GM12878 (cell line): ENCODE data around the gene RPS3A. TPM values are rescaled to one million over a fixed set of nuclear protein-coding genes. Genes with fewer than 3 reads are reported as not detected.

Experiments used
- ATF7 ChIP-seq: fragments of 450-650 bp; IDR thresholded peaks from 2 replicates; pipeline ENCODE4 v1.6.1; 2016; ENCODE audit warnings: low read depth, mild to moderate bottlenecking
- MTA2 ChIP-seq: fragments of 450-650 bp; IDR thresholded peaks from 2 replicates; pipeline ENCODE4 v1.6.1; 2016; ENCODE audit warnings: low read depth, mild to moderate bottlenecking, moderate library complexity
- NR2C1 ChIP-seq: fragments of 450-650 bp; IDR thresholded peaks from 2 replicates; pipeline ENCODE4 v1.6.1; 2017; ENCODE audit warnings: antibody characterized with exemption, mild to moderate bottlenecking, moderate library complexity
- NR2F1 ChIP-seq: fragments of 450-650 bp; conservative IDR thresholded peaks from 2 replicates; pipeline ENCODE4 v1.6.1; 2017; ENCODE audit warnings: mild to moderate bottlenecking
- RAD21 ChIP-seq: IDR thresholded peaks from 2 replicates; pipeline ENCODE4 v1.6.1; 2011; ENCODE audit warnings: mild to moderate bottlenecking, low read depth, low read length, moderate library complexity; ENCODE audit not compliant: insufficient read depth
- RFX5 ChIP-seq: IDR thresholded peaks from 2 replicates; pipeline ENCODE4 v1.6.1; 2011; ENCODE audit warnings: low read depth, low read length, improper control_type of control experiment
- RUNX3 ChIP-seq: IDR thresholded peaks from 2 replicates; pipeline ENCODE4 v1.6.1; 2012; ENCODE audit warnings: low read length, inconsistent platforms
- SMC3 ChIP-seq: IDR thresholded peaks from 2 replicates; pipeline ENCODE4 v1.6.1; 2011; ENCODE audit warnings: low read length, improper control_type of control experiment, borderline replicate concordance
- SP1 ChIP-seq: IDR thresholded peaks from one replicate; pipeline ENCODE4 v1.6.1; 2011; ENCODE audit warnings: low read depth, low read length
- SREBF1 ChIP-seq: IDR thresholded peaks from 2 replicates; pipeline ENCODE4 v1.6.1; 2012; ENCODE audit warnings: mild to moderate bottlenecking, low read length
- STAT3 ChIP-seq: IDR thresholded peaks from 2 replicates; pipeline ENCODE4 v1.6.1; 2011; ENCODE audit warnings: low read depth, low read length, improper control_type of control experiment
- ZNF24 ChIP-seq: fragments of 450-650 bp; IDR thresholded peaks from 2 replicates; pipeline ENCODE4 v1.6.1; 2017; ENCODE audit warnings: antibody characterized with exemption, mild to moderate bottlenecking
- polyA plus RNA-seq, 11 experiments: library from polyadenylated mRNA; depleted of rRNA in 4 of 11; unstranded in 6 of 11; stranded (reverse) in 5 of 11; fragments of >200 nt; fragmentation: Nextera tagmentation in 4 of 11; fragmentation: Illumina TruSeq in 1 of 11; extraction: Ambion mirVana in 4 of 11; extraction: Trizol in 1 of 11; gene quantifications; 1 replicate in 1 of 11; 2 replicates in 10 of 11; pipeline versions ENCODE4 v1.2.1 to v1.2.3, GENCODE V29; 2011 to 2016; ENCODE audit warnings: inconsistent platforms in 2 of 11, missing spikeins in 2 of 11, low read depth in 1 of 11
- total RNA-seq, 4 experiments: library from RNA; depleted of rRNA in 3 of 4; stranded (reverse); fragments of >200 nt in 3 of 4; fragmentation: Illumina TruSeq in 1 of 4; extraction: Trizol in 1 of 4; gene quantifications; 2 replicates each; pipeline versions ENCODE4 v1.2.1 to v1.2.3, GENCODE V29; 2013 to 2021
- TF ChIP-seq, protein P1 (sequence below): IDR thresholded peaks from 2 replicates; pipeline ENCODE4 v1.6.1; 2011; ENCODE audit warnings: low read depth, low read length, improper control_type of control experiment, borderline replicate concordance
- TF ChIP-seq, protein P2 (sequence below): fragments of 450-650 bp; IDR thresholded peaks from 2 replicates; pipeline ENCODE4 v1.6.1; 2017; ENCODE audit warnings: borderline replicate concordance

RPS3A gene
- total and polyA plus RNA-seq, 10 of the 15 experiments (the other 5 are each of a cell fraction or from before 2014, with no cell fraction given): 1,754 to 5,827 (median 3,527) TPM

DNA sequence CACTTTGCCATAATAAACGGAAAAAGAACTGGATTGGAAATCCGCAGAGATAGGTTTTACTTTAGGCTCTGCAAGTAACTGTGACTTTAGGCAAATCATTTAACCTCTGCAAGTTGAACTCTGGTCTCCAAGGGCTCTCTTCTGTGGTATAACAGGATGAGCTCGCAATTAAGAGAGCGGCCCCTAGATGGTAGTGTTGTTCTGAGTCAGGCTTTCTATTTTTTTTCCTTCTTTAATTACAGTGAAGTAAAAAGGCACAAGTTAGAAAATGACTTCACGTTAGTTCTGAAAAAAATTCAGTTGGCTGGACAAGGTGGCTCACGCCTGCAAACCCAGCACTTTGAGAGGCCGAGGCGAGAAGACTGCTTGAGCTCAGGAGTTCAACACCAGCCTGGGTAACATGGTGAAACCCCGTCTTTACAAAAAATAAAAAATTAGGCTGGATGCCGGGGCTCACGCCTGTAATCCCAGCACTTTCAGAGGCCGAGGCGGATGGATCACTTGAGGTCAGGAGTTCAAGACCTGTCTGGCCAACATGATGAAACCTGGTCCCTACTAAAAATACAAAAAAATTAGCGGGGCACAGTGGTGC is 18.0 kb downstream of the RPS3A start (continued):
- TF ChIP-seq SMC3 (peak; percentile 34; the same call in 1 of the 2 replicates), SP1 (no peak), MTA2 (peak; percentile 27; the same call in 1 of the 2 replicates), NR2C1 (no peak; the same call in 1 of the 2 replicates), STAT3 (no peak), NR2F1 (peak; percentile 84), RUNX3 (peak; percentile 25; the same call in 1 of the 2 replicates), RFX5 (no peak), ZNF24 (no peak), ATF7 (0 out of 2 replicates have a peak, but pooled peaks have one; percentile 31), RAD21 (peak; percentile 76), SREBF1 (no peak)
- TF ChIP-seq, protein P1, sequence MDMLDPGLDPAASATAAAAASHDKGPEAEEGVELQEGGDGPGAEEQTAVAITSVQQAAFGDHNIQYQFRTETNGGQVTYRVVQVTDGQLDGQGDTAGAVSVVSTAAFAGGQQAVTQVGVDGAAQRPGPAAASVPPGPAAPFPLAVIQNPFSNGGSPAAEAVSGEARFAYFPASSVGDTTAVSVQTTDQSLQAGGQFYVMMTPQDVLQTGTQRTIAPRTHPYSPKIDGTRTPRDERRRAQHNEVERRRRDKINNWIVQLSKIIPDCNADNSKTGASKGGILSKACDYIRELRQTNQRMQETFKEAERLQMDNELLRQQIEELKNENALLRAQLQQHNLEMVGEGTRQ: no peak
- TF ChIP-seq, protein P2, sequence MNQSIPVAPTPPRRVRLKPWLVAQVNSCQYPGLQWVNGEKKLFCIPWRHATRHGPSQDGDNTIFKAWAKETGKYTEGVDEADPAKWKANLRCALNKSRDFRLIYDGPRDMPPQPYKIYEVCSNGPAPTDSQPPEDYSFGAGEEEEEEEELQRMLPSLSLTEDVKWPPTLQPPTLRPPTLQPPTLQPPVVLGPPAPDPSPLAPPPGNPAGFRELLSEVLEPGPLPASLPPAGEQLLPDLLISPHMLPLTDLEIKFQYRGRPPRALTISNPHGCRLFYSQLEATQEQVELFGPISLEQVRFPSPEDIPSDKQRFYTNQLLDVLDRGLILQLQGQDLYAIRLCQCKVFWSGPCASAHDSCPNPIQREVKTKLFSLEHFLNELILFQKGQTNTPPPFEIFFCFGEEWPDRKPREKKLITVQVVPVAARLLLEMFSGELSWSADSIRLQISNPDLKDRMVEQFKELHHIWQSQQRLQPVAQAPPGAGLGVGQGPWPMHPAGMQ: no peak
